GM23338 (cell line): Measurements from ENCODE around the gene B3GNT4. TPM values are rescaled to one million over a fixed set of nuclear protein-coding genes. Genes with fewer than 3 reads are reported as not detected.

Source experiments
- ATAC-seq: fragments of 200-7000 bp; cut with Tn5 transposase; 3 replicates; pipeline ENCODE4 v1.9.1; 2020
- DNase-seq: peaks from one replicate; pipeline ENCODE4 v3.0.0-alpha.2; 2015; ENCODE audit warnings: low spot score
- H2AFZ ChIP-seq: fragments of 200-600 bp; sonication (generic); 2 replicates; pipeline ENCODE4 v1.8.0; 2016; ENCODE audit warnings: antibody characterized with exemption, mild to moderate bottlenecking, moderate library complexity
- H3F3A ChIP-seq: fragments of 200-600 bp; sonication (generic); replicated peaks from 2 replicates; pipeline ENCODE4 v1.8.0; 2017; ENCODE audit warnings: antibody characterized with exemption, mixed run types, low read depth
- H3K27ac ChIP-seq: fragments of 200-600 bp; sonication (generic); 2 replicates; pipeline ENCODE4 v1.6.1; 2016; ENCODE audit warnings: low read depth
- H3K27me3 ChIP-seq: fragments of 200-600 bp; sonication (generic); 2 replicates; pipeline ENCODE4 v1.8.0; 2016; ENCODE audit warnings: mild to moderate bottlenecking, mixed run types, moderate library complexity; ENCODE audit not compliant: insufficient read depth
- H3K36me3 ChIP-seq: fragments of 200-600 bp; sonication (generic); 2 replicates; pipeline ENCODE4 v1.8.0; 2016; ENCODE audit warnings: mild to moderate bottlenecking; ENCODE audit not compliant: insufficient read depth
- H3K4me1 ChIP-seq: fragments of 200-600 bp; sonication (generic); 2 replicates; pipeline ENCODE4 v1.8.0; 2016; ENCODE audit warnings: mild to moderate bottlenecking, moderate library complexity; ENCODE audit not compliant: insufficient read depth
- H3K4me2 ChIP-seq: fragments of 200-600 bp; sonication (generic); 2 replicates; pipeline ENCODE4 v1.7.1; 2017; ENCODE audit warnings: mixed run types
- H3K4me3 ChIP-seq: fragments of 200-600 bp; sonication (generic); 2 replicates; pipeline ENCODE4 v1.6.1; 2016; ENCODE audit warnings: mixed run types
- H3K79me2 ChIP-seq: fragments of 200-600 bp; sonication (generic); replicated peaks from 2 replicates; pipeline ENCODE4 v1.8.0; 2017; ENCODE audit warnings: mild to moderate bottlenecking; ENCODE audit not compliant: insufficient read depth
- H3K9me2 ChIP-seq: fragments of 200-600 bp; sonication (generic); 2 replicates; pipeline ENCODE4 v1.8.0; 2017; ENCODE audit not compliant: insufficient read depth
- H4K20me1 ChIP-seq: fragments of 200-600 bp; sonication (generic); replicated peaks from 2 replicates; pipeline ENCODE4 v1.8.0; 2017; ENCODE audit warnings: mild to moderate bottlenecking; ENCODE audit not compliant: insufficient read depth
- H3K27ac Mint-ChIP-seq: 2 replicates; pipeline ENCODE4 v1.8.0; 2020; ENCODE audit warnings: inconsistent platforms, mild to moderate bottlenecking, moderate library complexity, mixed read lengths
- H3K27me3 Mint-ChIP-seq: 3 replicates; pipeline ENCODE4 v1.8.0; 2022; ENCODE audit warnings: low read depth, mild to moderate bottlenecking, moderate library complexity, mixed read lengths, inconsistent platforms; ENCODE audit not compliant: insufficient read depth, poor library complexity
- H3K36me3 Mint-ChIP-seq: 3 replicates; pipeline ENCODE4 v1.8.0; 2021; ENCODE audit warnings: low read depth, mild to moderate bottlenecking, inconsistent platforms, moderate library complexity, mixed read lengths
- H3K4me1 Mint-ChIP-seq: 3 replicates; pipeline ENCODE4 v1.8.0; 2020; ENCODE audit warnings: mild to moderate bottlenecking, inconsistent platforms, mixed read lengths
- H3K4me3 Mint-ChIP-seq: 3 replicates; pipeline ENCODE4 v1.8.0; 2021; ENCODE audit warnings: moderate library complexity, mild to moderate bottlenecking, inconsistent platforms, mixed read lengths
- H3K9me3 Mint-ChIP-seq: 3 replicates; pipeline ENCODE4 v1.8.0; 2020; ENCODE audit warnings: moderate library complexity, mild to moderate bottlenecking, inconsistent platforms, mixed read lengths
- CREB1 ChIP-seq: fragments of 250-450 bp; sonication (Bioruptor Pico); IDR thresholded peaks from 2 replicates; pipeline ENCODE4 v1.5.0; 2020; ENCODE audit warnings: low read depth, mild to moderate bottlenecking, moderate library complexity
- EZH2 ChIP-seq: fragments of 200-600 bp; sonication (generic); IDR thresholded peaks from one replicate; pipeline ENCODE4 v1.8.0; 2017; ENCODE audit warnings: antibody characterized with exemption, mild to moderate bottlenecking, low read depth; ENCODE audit not compliant: unreplicated experiment
- JUNB ChIP-seq: IDR thresholded peaks from one replicate; pipeline ENCODE4 v1.6.1; 2016; ENCODE audit warnings: antibody characterized with exemption; ENCODE audit not compliant: unreplicated experiment
- NANOG ChIP-seq: IDR thresholded peaks from 2 replicates; pipeline ENCODE4 v1.6.1; 2016; ENCODE audit warnings: antibody characterized with exemption, borderline replicate concordance
- POLR2AphosphoS5 ChIP-seq: IDR thresholded peaks from 2 replicates; pipeline ENCODE4 v1.6.1; 2016; ENCODE audit warnings: antibody characterized with exemption, low read depth
- ZNF114 ChIP-seq: fragments of 250-450 bp; sonication (Bioruptor Pico); IDR thresholded peaks from 2 replicates; pipeline ENCODE4 v1.5.0; 2020; ENCODE audit warnings: mild to moderate bottlenecking, moderate library complexity
- ZNF331 ChIP-seq: fragments of 250-450 bp; sonication (Bioruptor Pico); IDR thresholded peaks from 2 replicates; pipeline ENCODE4 v1.5.0; 2020; ENCODE audit warnings: low read depth, mild to moderate bottlenecking, moderate library complexity
- polyA plus RNA-seq: library from polyadenylated mRNA; unstranded; fragments of >200 nt; fragmentation: Nextera tagmentation; extraction: Ambion mirVana; gene quantifications from 2 replicates; pipeline ENCODE4 v1.2.1, GENCODE V29; 2016
- total RNA-seq: library from RNA; depleted of rRNA; stranded (reverse); fragments of >200 nt; shearing (Covaris generic); gene quantifications from 2 replicates; pipeline ENCODE4 v1.2.3, GENCODE V29; 2014
- TF ChIP-seq, protein P1 (sequence below): fragments of 250-450 bp; sonication (Bioruptor Pico); IDR thresholded peaks from 2 replicates; pipeline ENCODE4 v1.5.0; 2020; ENCODE audit warnings: mild to moderate bottlenecking, moderate library complexity
- TF ChIP-seq, protein P2 (sequence below): IDR thresholded peaks from 2 replicates; pipeline ENCODE4 v1.6.1; 2016; ENCODE audit warnings: antibody characterized with exemption

Gene B3GNT4
- total and polyA plus RNA-seq, 2 experiments from 2014 or later = 0.80 to 1.8 TPM

DNA sequence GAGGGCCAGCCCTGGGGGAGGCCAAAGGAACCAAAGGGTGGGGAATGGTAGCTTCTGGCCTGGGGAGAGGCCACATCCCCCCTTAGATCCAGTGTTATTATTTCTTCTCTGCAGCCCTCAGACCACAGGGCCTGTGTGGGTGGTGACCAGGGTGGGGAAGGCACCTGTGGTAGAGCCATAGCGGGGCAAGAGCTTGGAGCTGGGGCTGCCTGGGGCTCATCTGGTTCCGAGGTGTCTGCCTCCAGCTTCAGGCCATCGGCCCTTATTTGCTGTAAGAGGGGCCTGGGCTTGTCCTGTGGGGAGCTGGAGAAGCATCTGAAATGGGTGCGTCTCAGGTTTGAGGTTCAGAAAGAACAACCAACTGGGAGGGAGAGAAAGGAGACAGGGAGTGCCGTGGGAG, 2.1 kb upstream of the B3GNT4 start (continued):
- TF ChIP-seq, protein P1, sequence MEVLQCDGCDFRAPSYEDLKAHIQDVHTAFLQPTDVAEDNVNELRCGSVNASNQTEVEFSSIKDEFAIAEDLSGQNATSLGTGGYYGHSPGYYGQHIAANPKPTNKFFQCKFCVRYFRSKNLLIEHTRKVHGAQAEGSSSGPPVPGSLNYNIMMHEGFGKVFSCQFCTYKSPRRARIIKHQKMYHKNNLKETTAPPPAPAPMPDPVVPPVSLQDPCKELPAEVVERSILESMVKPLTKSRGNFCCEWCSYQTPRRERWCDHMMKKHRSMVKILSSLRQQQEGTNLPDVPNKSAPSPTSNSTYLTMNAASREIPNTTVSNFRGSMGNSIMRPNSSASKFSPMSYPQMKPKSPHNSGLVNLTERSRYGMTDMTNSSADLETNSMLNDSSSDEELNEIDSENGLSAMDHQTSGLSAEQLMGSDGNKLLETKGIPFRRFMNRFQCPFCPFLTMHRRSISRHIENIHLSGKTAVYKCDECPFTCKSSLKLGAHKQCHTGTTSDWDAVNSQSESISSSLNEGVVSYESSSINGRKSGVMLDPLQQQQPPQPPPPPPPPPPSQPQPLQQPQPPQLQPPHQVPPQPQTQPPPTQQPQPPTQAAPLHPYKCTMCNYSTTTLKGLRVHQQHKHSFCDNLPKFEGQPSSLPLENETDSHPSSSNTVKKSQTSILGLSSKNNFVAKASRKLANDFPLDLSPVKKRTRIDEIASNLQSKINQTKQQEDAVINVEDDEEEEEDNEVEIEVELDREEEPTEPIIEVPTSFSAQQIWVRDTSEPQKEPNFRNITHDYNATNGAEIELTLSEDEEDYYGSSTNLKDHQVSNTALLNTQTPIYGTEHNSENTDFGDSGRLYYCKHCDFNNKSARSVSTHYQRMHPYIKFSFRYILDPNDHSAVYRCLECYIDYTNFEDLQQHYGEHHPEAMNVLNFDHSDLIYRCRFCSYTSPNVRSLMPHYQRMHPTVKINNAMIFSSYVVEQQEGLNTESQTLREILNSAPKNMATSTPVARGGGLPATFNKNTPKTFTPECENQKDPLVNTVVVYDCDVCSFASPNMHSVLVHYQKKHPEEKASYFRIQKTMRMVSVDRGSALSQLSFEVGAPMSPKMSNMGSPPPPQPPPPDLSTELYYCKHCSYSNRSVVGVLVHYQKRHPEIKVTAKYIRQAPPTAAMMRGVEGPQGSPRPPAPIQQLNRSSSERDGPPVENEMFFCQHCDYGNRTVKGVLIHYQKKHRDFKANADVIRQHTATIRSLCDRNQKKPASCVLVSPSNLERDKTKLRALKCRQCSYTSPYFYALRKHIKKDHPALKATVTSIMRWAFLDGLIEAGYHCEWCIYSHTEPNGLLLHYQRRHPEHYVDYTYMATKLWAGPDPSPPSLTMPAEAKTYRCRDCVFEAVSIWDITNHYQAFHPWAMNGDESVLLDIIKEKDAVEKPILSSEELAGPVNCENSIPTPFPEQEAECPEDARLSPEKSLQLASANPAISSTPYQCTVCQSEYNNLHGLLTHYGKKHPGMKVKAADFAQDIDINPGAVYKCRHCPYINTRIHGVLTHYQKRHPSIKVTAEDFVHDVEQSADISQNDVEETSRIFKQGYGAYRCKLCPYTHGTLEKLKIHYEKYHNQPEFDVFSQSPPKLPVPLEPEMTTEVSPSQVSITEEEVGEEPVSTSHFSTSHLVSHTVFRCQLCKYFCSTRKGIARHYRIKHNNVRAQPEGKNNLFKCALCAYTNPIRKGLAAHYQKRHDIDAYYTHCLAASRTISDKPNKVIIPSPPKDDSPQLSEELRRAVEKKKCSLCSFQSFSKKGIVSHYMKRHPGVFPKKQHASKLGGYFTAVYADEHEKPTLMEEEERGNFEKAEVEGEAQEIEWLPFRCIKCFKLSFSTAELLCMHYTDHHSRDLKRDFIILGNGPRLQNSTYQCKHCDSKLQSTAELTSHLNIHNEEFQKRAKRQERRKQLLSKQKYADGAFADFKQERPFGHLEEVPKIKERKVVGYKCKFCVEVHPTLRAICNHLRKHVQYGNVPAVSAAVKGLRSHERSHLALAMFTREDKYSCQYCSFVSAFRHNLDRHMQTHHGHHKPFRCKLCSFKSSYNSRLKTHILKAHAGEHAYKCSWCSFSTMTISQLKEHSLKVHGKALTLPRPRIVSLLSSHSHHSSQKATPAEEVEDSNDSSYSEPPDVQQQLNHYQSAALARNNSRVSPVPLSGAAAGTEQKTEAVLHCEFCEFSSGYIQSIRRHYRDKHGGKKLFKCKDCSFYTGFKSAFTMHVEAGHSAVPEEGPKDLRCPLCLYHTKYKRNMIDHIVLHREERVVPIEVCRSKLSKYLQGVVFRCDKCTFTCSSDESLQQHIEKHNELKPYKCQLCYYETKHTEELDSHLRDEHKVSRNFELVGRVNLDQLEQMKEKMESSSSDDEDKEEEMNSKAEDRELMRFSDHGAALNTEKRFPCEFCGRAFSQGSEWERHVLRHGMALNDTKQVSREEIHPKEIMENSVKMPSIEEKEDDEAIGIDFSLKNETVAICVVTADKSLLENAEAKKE (CRISPR knock-in tag) = no peak
- no peak for TF ChIP-seq ZNF331 (CRISPR knock-in tag)
- TF ChIP-seq, protein P2, sequence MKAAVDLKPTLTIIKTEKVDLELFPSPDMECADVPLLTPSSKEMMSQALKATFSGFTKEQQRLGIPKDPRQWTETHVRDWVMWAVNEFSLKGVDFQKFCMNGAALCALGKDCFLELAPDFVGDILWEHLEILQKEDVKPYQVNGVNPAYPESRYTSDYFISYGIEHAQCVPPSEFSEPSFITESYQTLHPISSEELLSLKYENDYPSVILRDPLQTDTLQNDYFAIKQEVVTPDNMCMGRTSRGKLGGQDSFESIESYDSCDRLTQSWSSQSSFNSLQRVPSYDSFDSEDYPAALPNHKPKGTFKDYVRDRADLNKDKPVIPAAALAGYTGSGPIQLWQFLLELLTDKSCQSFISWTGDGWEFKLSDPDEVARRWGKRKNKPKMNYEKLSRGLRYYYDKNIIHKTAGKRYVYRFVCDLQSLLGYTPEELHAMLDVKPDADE = no peak

DNA sequence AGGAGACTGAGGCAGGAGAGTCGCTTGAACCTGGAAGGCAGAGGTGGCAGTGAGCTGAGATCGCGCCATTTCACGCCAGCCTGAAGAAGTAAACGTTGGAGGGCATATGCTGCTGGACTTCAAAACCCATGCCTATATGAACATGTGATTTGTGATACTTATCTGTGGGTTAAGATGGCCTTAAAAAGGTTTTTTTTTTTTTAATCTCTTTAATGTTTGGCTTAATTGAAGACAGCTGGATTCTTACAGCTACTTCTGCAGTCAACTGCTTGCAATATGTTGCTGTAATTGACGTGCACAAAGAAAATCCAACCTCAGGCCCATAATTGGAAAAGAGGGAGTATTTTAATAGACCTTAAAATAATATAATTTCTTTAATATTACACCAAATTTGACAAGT, 1.5 kb upstream of the B3GNT4 start:
- Mint-ChIP-seq H3K9me3 (no peaks in the 10 kb centered on the region), H3K4me3 (no peak overlapping the region), H3K36me3 (peaks cover 2% of the 10 kb centered on the region; the same call in 2 of the 3 replicates), H3K27ac (no peak overlapping the region), H3K27me3 (peaks cover 40% of the 10 kb centered on the region), H3K4me1 (peaks cover 11% of the 10 kb centered on the region)
- no peaks in the 10 kb centered on the region for H3K9me2 ChIP-seq
- peaks cover 3% of the 10 kb centered on the region; the same call in 1 of the 2 replicates for H3K4me1 ChIP-seq
- H3K36me3 ChIP-seq = no peaks in the 10 kb centered on the region
- no peaks in the 10 kb centered on the region for H3K79me2 ChIP-seq
- no peak overlapping the region for H3K27ac ChIP-seq
- no peak overlapping the region for H3K4me2 ChIP-seq
- no peak overlapping the region for H2AFZ ChIP-seq
- TF ChIP-seq EZH2 (no peak), CREB1 (CRISPR knock-in tag) (no peak), JUNB (no peak), POLR2AphosphoS5 (no peak), ZNF114 (CRISPR knock-in tag) (no peak), NANOG (no peak)
- TF ChIP-seq, protein P1 (CRISPR knock-in tag) = no peak
- peaks cover 47% of the 10 kb centered on the region for H3K27me3 ChIP-seq
- DNase-seq (no peak), ATAC-seq (no peak)
- peaks cover 20% of the 10 kb centered on the region for H4K20me1 ChIP-seq
- H3F3A ChIP-seq = peaks cover 15% of the 10 kb centered on the region
- H3K4me3 ChIP-seq = no peak overlapping the region
